GM21526 (cell line): ENCODE results near the gene CTNNA1.

Experiments
- ATAC-seq: cut with Tn5 transposase; IDR thresholded peaks from one replicate; pipeline ENCODE4 v1.9.1; 2021; ENCODE audit warnings: moderate library complexity; ENCODE audit not compliant: unreplicated experiment, low FRiP score

CTNNA1 gene

DNA sequence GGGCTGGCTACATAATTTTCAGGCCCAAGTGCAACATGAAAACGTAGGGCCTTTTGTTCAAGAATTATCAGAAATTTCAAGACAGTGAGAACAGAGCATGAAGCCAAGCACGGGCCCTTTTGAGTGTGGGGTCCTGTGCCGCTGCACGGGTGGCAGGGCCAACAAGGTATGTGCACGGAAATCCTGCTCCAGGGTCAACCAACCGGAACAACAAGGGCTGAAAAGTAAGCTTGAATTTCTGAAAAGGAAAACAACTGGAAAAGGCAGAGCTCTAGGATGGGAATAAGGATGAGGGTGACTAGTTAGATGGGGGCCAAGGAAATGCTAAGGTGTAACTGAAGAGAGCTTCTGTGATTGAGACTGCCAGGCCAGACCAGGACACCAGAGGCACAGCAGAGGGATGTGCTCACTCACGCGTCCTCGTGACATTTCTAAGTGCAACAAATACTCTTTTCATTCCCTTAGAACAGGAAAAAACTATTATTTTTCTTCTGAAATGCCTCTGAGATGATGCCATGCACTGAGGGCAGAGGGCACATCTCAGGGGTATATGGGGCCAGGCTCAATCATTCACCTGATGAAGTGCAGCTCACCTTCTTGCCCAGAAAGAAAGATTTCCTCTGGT is 202.6 kb downstream of the CTNNA1 start:
- ATAC-seq: no peak

- no peak for ATAC-seq
Measured at GRCh38 chr5:138956801-138957200, 203.6 kb downstream of the CTNNA1 start.

- ATAC-seq: no peak
Measured at GRCh38 chr5:138960145-138960692, 207.0 kb downstream of the CTNNA1 start.

- no peak for ATAC-seq
Measured at GRCh38 chr5:138961221-138961620, 208.0 kb downstream of the CTNNA1 start.

- no peak for ATAC-seq
Measured at GRCh38 chr5:138961729-138962128, 208.5 kb downstream of the CTNNA1 start.

GRCh38 chr5:138962614-138963370 is 209.6 kb downstream of the CTNNA1 start:
- ATAC-seq: no peak

- no peak for ATAC-seq
Measured at GRCh38 chr5:138963763-138964371, 210.6 kb downstream of the CTNNA1 start.

DNA sequence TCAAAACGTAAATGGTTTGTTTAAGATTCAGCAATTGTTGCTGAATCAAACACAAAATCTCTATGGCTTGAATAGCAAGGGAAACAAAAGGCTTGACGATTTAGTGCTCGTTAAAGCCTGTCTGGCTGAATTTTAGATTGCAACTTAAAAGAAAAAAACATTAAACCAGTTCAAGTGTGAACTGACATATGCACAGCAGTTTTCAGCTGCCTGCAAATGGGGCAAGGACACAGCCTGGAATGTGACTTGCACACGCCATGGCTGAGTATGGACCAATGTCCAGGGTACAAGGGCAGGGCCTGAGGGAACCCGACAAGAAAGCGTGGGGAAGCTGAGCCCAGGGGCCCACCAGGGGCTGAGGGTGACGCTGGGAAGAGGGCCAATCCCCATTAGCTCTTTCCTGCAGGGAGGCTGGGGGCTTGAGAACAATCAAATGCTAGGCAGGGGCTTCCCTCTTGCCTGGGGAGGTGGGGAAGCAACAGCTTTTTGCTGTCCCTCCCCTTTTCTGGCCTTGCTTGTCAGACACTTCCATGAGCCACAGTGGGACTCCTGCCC is 211.5 kb downstream of the CTNNA1 start:
- no peak for ATAC-seq

GRCh38 chr5:138965626-138966025 is 212.4 kb downstream of the CTNNA1 start:
- no peak for ATAC-seq

- no peak for ATAC-seq
Measured at GRCh38 chr5:138966236-138966985, 213.2 kb downstream of the CTNNA1 start.

DNA sequence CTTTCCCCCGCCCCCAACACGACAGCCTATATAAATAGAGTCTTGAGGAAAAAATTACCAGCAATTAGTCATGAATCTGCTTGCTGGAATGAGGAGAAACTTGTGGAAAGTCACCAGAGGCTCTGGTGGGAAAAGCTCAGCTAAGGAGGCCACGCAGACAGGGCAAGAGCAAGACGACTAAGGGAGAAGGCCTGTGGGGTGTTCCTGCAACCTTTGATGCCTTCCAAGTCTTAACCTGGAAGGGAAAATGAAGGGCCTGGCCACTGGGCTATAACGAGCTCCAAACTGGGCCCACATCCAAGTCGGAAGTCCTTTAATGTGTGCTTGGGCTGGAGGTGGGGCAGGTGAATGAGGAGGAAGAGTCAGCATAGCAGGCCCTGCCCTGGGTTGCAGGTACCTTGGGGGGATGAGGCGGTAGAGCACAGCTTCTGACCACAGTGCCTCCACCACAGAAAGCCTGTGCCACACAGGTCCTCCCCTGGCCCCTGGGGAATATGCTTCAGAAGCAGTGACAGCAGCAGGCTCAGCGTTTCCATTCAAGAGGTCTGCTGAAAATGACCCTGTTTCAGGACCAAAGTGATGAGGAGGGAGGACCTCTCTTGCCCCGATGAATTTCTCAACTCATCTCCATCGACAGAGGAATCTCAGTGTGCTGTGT is 214.7 kb downstream of the CTNNA1 start:
- no peak for ATAC-seq

DNA sequence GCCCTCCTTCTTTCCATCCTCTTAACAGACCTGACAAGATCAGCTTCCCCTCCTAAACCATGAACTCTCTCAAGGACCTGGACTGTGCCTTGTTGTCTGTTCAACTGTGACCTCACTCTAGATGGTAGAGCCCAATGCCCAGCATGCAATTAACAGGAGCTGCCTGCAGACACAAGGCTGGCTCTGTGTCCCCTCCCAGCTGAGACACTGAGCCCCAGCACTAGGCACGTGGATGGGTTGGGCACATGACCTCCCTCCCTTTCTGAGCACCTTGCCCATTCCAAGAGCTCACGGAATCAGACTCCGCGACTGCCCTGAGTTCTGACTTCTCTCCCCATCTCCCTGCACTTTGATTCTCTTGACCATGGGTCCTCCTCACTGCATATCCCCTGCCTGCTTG is 215.4 kb downstream of the CTNNA1 start:
- ATAC-seq: no peak

- no peak for ATAC-seq
Measured at GRCh38 chr5:138969323-138970002, 216.2 kb downstream of the CTNNA1 start.

GRCh38 chr5:138972230-138972629 is 219.0 kb downstream of the CTNNA1 start:
- ATAC-seq: no peak

DNA sequence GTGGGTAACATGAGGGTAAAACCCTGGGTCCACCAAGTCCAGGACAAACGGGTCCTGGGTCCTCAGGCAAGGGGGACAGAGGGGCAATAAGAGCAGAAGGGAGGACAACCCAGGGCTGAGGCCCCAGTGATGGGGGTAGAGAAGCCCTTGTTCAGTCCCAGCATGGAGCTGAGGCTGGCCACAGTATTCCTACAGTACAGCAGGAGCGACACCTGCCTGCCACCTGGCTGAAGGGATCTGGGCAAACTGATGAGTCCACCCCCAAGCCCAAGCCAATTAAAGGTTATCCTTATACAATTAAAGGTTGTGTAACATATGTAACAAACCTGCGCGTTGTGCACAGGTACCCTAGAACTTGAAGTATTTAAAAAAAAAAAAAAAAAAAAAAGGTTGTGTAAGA is 219.6 kb downstream of the CTNNA1 start:
- ATAC-seq: no peak

GRCh38 chr5:138974227-138975063 is 221.2 kb downstream of the CTNNA1 start:
- ATAC-seq: no peak

- no peak for ATAC-seq
Measured at GRCh38 chr5:138975098-138975847, 222.0 kb downstream of the CTNNA1 start.

DNA sequence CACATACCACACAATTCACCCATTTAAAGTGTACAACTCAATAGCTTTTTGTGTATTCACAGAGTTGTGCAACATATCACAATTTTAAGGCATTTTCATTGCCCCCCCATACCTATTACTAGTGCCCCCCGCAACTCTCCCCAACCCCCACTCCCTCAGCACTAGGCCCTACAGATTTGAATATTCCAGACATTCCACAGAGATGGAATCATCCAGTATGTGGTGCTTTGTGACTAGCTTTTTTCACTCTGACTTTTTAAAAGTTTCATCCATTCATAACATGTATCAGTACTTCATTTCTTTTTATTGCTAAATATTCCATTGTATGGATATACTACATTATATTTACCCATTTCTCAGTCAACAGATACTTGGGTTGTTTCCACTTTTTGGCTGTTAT is 224.9 kb downstream of the CTNNA1 start:
- ATAC-seq: no peak
